HG02981 (cell line): ENCODE measurements around the gene HEPACAM2.

ENCODE experiments used
- ATAC-seq: cut with Tn5 transposase; IDR thresholded peaks from one replicate; pipeline ENCODE4 v1.9.1; 2021; ENCODE audit warnings: mild to moderate bottlenecking, moderate library complexity; ENCODE audit not compliant: unreplicated experiment

The HEPACAM2 gene

GRCh38 chr7:93148727-93149126, 77.5 kb downstream of the HEPACAM2 start:
- no peak for ATAC-seq

- ATAC-seq, result peak; percentile 64
Measured at GRCh38 chr7:93148144-93148543, 78.1 kb downstream of the HEPACAM2 start, which contains the start of gene SAMD9L. Gene SAMD9L, minus strand, starts transcription at chr7:93148385. Its CDS starts 12,414 bp downstream, at chr7:93135971.

- peak; percentile 72 for ATAC-seq
Measured at GRCh38 chr7:93147363-93147762, 78.9 kb downstream of the HEPACAM2 start.

GRCh38 chr7:93146472-93147141, 79.7 kb downstream of the HEPACAM2 start:
- peak; percentile 35 for ATAC-seq

GRCh38 chr7:93146036-93146435, 80.2 kb downstream of the HEPACAM2 start:
- ATAC-seq, result no peak

- no peak for ATAC-seq
Measured at GRCh38 chr7:93145354-93145753, 80.9 kb downstream of the HEPACAM2 start.

- ATAC-seq, result no peak
Measured at GRCh38 chr7:93142127-93142526, 84.1 kb downstream of the HEPACAM2 start.

- ATAC-seq, result no peak
Measured at GRCh38 chr7:93140582-93141191, 85.6 kb downstream of the HEPACAM2 start.

- no peak for ATAC-seq
Measured at GRCh38 chr7:93138576-93138975, 87.7 kb downstream of the HEPACAM2 start.
